HG03280 (cell line): ENCODE data around the gene MRPL48.
"Not testable (repeated sequence)": the region's sequence is repeated elsewhere in the genome, so short reads cannot be mapped to it uniquely, and the experiment has no call there.

ENCODE experiments used
- ATAC-seq: cut with Tn5 transposase; IDR thresholded peaks from one replicate; pipeline ENCODE4 v1.9.1; 2021; ENCODE audit warnings: mild to moderate bottlenecking, moderate library complexity; ENCODE audit not compliant: unreplicated experiment

MRPL48 gene

DNA sequence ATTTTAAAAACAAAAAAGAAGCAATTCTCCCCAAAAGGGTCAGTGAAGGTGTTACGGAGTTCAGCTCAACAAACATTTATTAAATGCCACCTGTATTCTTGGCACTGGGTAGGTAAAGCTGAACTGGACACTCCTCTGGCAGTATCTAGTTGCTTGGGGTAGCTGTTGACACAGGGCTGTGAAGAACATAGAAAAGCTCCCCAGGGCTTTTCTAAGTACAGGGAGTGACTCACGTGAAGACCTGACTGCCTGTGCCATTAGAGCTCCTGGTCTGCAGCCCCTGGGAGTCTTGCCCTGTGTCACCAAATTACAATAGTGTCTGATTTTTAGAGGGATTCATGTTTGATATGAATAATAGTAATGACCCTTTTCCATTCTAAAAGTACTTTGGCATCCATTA, 45.4 kb downstream of the MRPL48 start:
- no peak for ATAC-seq

DNA sequence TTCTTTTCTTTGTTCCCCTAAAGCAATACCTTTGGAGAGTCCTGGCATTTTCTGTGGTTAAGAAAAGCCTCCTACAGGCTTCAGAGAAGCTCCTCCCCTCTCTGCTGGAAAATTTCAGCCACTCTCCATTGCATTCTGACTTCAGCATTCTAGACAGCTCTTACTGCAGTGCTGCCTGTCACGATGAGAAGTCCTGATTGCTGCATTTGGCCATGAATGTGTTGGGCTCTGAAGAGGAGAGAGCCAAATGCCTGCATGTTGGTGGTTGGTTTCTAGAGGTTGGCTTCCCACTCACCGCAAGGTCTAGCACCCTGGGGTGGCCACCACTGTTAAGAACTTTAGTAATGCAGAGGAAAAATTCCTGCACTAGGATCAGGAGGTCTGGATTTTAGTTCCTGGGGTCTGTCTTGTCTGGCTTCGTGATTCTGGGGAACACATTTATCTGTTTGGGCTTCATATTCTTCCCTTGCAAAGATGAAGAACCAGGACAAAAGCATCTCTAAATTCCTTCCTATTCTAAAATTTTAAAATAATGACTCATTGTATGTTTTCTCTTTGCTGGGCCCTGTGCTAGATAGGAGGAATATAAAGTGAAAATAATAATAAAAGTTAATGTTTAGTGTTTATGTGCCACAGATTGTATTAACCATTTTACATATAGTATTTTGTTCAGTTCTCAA, 50.9 kb downstream of the MRPL48 start:
- no peak for ATAC-seq

DNA sequence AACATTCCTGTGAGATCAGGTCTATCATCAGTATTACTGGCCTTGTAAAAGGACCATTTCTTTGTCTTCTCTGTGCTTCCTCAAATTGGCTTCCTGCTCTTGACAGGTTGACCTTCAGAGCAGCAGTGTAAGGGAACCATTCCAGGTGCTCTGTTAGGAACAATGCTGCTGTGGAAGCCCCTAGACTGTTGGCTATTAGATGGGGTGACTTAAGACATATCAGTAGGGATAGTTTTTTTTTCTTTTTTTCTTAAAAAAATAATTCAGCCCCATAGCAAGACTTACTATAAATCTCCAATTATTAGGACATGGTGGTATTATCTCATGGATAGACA, 51.4 kb downstream of the MRPL48 start:
- ATAC-seq: no peak

DNA sequence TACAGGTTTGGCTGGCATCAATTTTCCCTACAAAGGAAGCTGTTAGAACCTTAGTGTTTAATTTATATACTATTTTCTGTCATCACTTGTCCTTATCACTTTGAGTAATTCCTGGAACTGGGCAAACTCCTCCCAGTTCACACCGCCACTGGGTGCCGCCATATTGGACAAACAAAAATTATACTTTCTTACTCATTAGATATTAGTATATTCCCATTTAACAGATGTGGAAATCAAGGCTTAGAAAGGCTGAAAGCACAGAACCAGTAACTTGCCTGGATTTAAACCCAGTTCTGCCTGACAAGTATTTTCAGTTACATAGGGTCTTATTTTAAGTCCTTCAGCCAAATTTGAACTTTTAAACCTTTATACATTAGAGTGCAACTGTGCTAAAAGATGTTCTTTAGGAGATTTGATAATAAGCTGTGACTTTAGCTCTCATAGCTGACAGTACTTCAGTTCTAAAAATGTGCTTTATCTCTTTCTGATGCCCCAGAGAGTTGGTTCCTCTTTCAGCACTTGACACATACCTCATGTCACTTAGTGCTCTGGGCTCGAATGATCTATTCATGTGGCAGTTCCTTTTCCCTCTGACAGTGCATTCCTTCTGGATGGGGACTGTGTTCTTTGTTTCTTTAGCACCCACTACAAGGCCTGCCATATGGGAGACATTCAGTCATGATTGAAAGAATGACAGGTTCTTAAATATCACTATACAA, 63.5 kb downstream of the MRPL48 start:
- no peak for ATAC-seq

DNA sequence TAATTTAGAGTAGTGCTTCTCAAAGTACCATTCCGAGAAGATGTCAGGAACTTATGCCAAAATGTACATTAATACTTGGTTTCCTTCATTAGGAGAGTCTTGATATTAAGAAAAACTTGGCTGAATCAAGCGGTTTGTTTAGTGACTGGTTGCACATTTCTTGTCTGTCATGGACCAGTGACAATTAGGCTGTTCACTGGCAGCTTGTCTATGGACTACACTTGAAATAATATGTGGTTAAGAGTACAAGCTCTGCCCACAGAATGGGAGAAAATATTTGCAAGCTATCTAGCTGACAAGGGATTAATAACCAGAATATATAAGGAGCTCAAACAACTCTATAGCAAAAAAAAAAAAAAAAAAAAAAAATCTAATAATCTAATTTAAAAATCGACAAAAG, 64.4 kb downstream of the MRPL48 start:
- no peak for ATAC-seq

DNA sequence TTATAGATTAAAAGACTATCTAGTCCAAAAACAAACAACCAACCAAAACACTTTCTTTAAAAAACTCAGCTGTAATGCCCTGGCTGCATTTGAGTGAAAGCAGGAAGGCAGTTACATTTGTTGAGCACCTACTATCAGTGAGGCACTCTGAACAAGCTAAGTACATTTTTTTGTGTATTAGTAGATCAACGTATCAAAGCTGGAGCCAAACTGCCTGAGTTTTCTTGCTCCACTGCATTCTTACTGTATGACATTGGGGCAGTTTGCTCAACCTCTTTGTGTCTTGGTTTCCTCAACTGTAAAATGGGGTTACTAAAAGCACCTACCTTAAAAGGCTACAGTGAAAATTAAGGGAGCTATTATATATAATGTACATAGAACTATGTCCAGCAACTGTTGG, 67.0 kb downstream of the MRPL48 start:
- no peak for ATAC-seq

DNA sequence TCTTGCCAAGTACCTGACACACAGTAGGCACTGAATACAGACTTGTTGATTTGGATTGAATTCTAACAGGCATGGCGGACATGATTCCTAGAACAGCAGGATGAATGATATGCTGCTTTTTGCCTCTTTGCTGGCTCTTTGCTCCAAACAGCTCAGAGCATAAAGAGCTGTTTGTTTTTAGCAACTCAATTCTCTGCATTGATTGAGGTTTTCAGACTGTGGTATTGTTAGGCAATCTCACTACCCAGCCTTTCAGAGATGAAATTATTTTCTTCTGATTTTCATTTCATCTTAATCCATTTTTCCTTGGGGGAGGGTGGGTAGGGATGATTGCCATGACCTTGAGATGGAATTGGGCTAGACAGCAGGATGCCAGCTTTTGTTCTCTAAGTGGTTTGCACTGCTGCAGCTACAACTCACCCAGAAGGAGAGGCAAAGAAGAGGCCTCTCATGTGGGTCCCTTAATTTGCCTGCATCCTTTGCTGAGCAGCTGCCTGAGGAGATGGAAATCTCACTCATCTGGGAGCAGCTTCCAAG, 68.4 kb downstream of the MRPL48 start:
- no peak for ATAC-seq

DNA sequence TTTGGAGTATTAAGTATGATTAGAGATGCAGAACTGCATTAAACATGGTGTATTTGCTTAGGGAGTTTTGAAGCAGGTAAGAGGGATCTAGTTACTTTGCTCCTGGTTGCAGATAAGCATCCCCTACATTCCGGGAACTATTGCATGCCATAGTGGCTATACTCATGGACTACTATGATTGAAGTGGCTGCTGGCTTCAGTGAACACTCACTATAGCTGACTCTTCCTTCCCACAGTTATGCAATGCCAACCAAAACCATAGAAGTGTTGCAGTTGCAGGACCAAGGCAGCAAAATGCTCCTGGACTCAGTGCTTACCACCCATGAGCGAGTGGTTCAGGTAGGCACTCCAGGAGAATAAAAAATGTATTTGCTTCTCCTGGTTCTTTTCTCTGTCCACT, 72.0 kb downstream of the MRPL48 start:
- ATAC-seq: no peak

DNA sequence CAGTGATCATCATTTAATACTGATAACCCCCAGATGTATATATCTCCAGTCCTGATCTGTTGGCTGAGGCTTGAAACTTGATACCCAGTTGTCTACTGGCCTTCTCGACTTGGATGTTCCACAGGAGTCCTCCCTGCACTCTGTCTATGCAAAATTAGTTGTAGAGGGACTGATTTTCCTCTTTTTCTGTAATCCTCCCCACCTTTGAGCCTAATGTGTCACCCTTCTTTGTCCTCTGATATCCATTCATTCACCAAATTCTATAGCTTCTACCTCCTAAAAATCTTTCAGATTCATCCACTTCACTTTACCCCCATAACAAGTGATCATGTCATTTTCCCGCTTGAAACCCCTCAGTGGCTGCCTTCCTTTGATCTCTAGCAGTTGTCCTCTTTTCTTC, 72.5 kb downstream of the MRPL48 start:
- no peak for ATAC-seq

DNA sequence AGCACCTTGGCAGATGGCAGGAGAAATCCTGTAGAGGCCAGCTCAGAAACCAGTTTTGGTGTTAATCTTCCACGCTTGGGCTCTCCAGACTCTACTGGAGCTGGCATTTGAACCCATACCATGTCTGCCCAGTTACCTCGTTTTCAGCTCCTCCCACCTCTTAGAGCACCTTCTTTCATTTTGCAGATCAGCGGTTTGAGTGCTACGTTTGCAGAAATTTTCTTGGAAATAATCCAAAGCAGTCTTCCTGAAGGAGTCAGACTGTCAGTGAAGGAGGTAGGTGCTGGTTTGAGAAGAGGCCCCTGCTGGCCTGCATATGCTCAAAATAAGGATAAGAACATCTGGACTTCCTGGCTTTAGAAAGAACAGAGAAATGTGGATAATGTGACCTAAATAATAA, 75.3 kb downstream of the MRPL48 start:
- no peak for ATAC-seq

DNA sequence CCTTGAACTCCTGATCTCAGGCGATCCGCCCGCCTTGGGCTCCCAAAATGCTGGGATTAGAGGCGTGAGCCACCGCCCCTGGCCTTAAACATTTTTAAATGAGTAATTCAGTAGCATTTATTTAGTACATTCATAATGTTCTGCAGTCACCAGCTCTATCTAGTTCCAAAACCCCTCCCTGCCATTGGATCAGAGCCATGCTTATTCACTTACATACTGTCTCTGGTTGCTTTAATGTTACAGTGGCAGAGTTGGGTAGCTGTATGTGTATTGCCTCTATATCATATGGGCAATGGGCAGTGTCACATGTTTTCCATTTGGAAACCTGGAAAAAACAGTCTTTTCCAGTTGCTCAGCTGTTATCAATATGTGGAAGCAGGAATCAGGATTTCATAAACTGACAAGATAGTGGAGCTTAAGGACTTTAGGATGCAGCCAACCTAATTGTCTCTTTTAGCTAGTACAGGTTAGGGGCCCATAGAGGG, 78.5 kb downstream of the MRPL48 start:
- ATAC-seq: no peak

DNA sequence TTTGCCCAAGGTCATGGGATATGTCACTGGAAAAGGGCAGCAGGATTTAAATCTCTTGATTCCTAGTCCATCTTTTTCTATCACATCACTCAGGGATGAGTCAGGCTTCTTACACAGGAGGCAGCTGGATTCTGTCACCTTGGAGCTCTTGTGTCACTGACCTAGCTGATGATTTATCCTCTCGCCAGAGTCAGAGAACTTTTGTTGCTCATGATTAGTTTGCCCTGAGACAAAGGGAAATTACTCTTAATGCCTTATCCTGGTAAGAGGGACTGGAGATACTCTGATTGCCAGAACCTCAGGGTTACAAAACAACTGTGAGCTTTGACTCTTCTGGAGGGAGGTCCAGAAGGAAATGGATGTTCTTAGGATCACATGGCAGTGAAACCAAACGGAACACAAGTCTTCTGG, 78.9 kb downstream of the MRPL48 start:
- ATAC-seq: no peak

DNA sequence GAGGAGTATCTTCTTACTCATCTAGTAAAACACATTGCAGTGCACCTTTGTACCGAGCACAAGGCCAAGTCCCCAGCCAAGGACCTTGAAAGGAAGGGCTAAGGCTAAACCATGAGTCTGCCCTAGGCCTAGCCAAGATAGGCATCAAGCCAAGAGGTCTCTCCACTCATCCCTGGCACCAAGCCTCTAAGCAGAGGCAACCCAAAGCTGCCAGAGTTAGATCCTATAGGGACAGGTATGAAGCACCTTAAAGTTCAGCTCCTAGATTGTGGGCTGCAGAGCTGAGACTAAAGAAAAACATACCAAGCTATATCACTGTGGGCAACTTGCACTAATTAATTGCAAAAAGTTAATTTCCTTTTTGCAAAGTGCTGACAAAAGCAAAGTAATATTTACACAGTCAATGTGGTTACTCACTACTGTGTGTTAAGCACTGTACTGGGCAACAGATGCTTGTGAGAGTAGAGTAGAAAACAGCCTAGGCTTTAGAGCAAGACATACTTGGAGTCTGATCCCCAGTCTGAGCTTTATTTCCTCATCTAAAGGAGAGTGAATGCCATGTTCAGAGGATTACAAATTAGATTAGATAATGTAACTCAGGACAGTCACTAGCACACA, 81.8 kb downstream of the MRPL48 start:
- no peak for ATAC-seq

DNA sequence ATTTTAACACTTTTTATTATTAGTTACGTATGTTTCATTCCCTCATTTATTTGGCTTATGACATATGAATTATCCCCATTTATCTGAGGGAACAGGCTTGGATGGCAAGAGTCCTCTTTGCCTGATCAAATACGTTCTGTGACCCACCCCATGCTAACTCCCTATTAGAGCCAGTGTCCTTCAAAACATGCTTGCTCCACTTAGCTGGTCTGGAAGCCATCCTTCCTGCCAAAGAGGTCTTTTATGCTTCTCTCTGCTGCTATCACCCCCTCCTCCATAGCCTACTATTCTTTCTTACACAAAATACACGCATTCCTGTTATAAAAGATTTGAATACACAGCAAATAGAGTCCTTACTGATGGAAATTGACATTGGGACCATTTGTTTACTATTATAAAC, 82.6 kb downstream of the MRPL48 start:
- ATAC-seq: no peak

DNA sequence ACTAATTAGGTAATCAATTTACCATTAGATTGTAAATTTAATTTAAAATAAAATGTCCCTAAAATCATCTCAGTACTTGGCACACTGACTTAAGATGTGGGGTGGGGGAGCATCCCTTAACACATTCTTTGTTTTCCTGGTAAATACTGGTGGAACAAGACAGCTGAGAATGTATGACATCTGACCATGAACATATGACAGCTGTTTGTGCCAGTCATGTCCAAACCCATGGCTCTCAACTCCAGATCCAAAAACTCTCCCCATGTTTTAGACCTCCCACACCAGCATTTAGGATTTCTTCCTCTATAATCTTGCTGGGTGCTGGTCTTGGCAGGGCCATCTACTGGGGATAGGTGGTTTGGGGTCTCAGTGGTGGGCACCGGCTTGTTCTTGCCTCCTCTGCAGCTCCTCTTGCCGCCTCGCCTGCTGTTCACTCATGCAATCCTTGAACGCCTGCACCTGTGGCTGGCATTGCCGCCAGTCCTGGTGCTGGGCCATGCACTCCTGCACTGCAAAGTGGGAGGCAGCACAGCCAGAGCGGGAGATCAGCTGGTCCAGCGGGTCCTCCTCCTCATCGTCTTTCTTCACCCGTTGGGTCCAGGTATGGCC, 85.2 kb downstream of the MRPL48 start:
- ATAC-seq: no peak

DNA sequence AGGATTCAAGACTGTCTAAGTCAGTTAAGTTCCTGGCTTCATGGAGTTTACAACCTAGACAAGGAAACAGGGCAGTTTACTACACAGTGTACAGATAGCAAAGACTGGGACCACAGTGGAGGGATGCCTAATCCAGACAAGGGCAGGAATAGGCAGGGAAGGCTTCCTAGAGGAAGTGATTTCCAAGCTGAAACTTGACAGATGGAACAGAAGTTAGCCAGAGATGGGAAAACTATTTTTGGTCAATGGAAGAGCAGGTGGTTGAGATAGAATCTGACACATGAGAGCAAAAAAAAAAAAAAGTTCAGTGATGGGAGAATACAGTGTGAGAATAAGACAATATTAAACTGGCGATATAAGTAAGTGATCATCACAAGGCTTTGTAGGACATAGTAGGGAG, 87.7 kb downstream of the MRPL48 start:
- no peak for ATAC-seq

DNA sequence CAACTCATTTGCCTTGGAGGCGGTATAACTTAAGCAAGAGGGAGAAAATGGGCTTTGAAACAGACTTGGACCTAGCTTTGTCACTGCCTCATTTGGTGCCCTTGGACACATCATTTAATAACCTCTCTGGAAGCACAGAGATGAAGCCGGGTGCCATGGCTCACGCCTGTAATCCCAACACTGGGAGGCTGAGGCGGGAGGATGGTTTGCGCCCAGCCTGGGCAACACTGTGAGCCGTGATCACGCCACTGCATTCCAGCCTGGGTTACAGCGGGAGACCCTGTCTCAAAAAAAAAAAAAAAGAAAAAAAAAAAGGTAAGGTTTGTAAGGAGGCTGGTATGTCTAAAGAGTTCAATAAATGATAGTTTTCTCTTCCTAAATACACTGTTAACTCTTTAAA, 88.2 kb downstream of the MRPL48 start:
- no peak for ATAC-seq

DNA sequence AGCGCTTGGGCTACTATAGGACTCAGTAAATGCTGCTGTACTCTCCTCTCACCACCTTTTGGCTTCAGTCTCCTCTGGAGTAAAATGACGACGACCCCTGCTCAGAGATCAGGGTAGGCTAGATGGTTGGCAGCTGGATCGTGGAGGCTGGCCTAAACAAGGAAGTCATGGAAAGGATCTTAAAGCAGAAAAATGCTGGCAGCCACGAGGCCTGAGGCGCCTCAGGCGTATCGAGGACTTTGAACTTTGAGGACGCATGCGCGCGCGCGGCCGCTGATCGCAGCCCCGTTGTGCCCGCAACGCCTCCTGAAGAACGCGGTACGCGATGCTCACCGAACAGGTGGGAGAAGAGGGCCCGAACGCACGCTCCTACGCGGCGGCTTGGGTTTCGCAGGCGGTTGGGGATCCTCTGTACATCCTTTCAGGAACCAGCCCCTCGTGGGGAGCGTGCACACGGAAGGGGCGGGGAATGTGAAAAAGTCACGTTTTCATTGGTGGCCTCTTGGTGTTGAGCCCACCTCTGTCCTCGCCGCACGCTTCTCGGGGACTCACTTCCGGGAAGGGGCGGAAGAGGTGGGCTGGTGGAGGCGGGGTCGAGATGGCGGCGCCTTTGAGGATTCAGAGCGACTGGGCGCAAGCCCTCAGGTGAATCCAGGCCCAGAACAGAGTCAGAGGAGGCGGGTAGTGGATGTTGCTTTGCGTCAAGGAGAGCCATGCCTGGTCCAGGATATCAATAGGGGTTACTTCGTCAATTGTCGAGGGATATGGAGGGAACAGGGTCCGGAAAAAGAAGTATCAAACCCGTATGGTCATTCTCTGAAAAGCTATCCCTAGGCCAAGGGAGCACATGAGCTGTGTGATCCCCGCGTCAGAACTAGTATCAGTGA, 89.0 kb downstream of the MRPL48 start, which contains the start of the genes COA4 and PAAF1:
COA4 (minus strand) TSS at position 423 of the 887 bp plus-strand sequence. CDS start 3,468 bp downstream, outside the sequence.
PAAF1 (plus strand) TSS at position 576 of the 887 bp plus-strand sequence; CDS start at position 599, 23 bp downstream.
- ATAC-seq: peak; percentile 98

DNA sequence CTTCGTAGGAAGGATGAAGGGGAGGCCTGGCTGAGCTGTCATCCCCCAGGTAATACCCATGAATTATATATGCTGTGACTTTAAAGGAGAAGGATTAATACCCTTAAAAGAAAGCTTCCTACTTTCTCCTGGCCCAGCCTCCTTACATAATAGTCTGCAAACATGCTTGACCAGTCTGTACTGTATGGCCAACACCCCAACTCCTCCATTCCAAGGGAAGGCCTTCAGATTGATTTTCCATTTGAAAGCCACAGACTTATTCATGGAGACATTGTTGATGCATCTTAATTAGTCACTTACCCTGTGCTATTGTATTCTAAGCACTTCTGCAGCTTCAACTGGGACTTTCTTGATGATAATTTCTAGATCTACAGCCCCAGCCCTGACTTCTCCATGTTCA, 91.1 kb downstream of the MRPL48 start:
- no peak for ATAC-seq

DNA sequence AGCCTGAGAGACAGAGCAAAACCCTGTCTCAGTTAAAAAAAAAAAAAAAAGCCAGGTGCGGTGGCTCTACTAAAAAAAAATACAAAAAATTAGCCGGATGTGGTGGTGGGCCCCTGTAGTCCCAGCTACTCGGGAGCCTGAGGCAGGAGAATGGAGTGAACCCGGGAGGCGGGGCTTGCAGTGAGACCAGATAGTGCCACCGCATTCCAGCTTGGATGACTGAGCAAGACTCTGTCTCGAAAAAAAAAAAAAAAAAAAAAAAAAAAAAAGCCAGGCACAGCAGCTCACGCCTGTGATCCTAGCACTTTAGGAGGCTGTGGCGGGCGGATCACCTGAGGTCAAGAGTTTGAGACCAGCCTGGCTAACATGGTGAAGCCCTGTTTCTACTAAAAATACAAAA, 92.8 kb downstream of the MRPL48 start:
- ATAC-seq: not testable (repeated sequence)
